Measurements from ENCODE around the gene IDH3B. TPM values are rescaled to one million over a fixed set of nuclear protein-coding genes. Genes with fewer than 3 reads are reported as not detected.

The IDH3B gene
- total and polyA plus RNA-seq, 9 of the 15 experiments (the other 6 are each of a cell fraction or from before 2014, with no cell fraction given) = 91.7 to 224 (median 155) TPM

GRCh38 chr20:2651772-2652723, 12.0 kb downstream of the IDH3B start, which contains the start of gene NOP56 (continued):
- TF ChIP-seq ZNF398 (CRISPR knock-in tag; IDR thresholded peaks at IDR 0.05) = no peak
- no peak for TF ChIP-seq NCOA2 (IDR thresholded peaks at IDR 0.05; ENCODE audit: partially characterized antibody in 2 of 2)
- TF ChIP-seq NCOA4 (IDR thresholded peaks at IDR 0.05; ENCODE audit: partially characterized antibody) = no peak
- TF ChIP-seq ZBTB26 (CRISPR knock-in tag; IDR thresholded peaks at IDR 0.05) = no peak
- no peak for TF ChIP-seq ZNF280A (IDR thresholded peaks at IDR 0.05; ENCODE audit: low read depth, partially characterized antibody)
- peak; percentile 99 for TF ChIP-seq PRDM10 (IDR thresholded peaks at IDR 0.05; ENCODE audit: partially characterized antibody)
- no peak for TF ChIP-seq ZNF280B (CRISPR knock-in tag; IDR thresholded peaks at IDR 0.05)
- no peak for TF ChIP-seq CBX5 (IDR thresholded peaks at IDR 0.05; ENCODE audit: borderline replicate concordance, low read depth)
- TF ChIP-seq ZBTB8A (IDR thresholded peaks at IDR 0.05; ENCODE audit: partially characterized antibody) = no peak
- TF ChIP-seq SRSF9 (IDR thresholded peaks at IDR 0.05; ENCODE audit: borderline replicate concordance, low read depth, low read length) = no peak
- TF ChIP-seq SLC30A9 (CRISPR knock-in tag; IDR thresholded peaks at IDR 0.05) = no peak
- TF ChIP-seq SNAPC5 (CRISPR knock-in tag; IDR thresholded peaks at IDR 0.05) = no peak
- peak; percentile 9 for TF ChIP-seq PCBP2 (IDR thresholded peaks at IDR 0.05; ENCODE audit: low read depth, low read length, poor library complexity, severe bottlenecking)
- no peak for TF ChIP-seq ZNF3 (CRISPR knock-in tag; IDR thresholded peaks at IDR 0.05)
- peak; percentile 59 for TF ChIP-seq RBM22 (IDR thresholded peaks at IDR 0.05; ENCODE audit: low read depth, low read length, poor library complexity, severe bottlenecking)

All from K562 (cell line).